Measurements from ENCODE around the gene HAGHL.
"Not testable (repeated sequence)": the region's sequence is repeated elsewhere in the genome, so short reads cannot be mapped to it uniquely, and the experiment has no call there.

Gene HAGHL

DNA sequence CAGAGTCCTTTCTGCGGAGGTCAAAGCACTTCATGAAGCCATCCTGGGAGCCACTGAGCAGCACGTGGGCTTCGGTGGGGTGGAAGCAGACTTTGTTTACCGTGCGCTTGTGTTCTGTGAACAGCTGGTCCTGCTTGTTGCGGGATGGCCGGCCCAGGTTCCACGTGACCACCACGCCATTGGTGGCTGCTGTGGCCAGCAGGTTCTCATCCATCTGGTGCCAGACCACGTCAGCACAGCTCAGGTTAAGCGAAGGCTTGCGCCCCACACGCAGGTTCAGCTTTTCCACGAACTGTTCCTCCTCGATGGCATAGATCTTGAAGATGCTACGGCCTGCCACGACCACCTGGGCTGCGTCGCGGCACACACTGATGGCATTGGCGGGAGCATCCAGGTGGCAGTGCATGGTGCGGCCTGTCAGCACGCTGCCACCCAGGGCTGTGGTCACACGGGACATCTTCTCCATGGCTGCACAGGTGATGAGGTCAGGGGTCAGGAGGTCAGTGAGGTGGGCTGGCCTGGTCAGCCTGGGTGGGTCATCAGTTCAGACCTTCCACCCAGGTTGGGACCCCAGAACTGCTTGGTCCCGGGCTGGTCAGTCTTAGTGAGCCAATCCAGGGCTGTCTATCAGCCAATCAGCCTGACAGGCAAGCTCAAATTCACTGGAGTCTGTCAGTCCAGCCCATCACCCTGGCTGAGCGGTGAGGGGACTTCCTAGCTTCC is 37.6 kb upstream of the HAGHL start:
- no peak for DNase-seq (ENCODE audit: low read depth in 2 of 2)

DNA sequence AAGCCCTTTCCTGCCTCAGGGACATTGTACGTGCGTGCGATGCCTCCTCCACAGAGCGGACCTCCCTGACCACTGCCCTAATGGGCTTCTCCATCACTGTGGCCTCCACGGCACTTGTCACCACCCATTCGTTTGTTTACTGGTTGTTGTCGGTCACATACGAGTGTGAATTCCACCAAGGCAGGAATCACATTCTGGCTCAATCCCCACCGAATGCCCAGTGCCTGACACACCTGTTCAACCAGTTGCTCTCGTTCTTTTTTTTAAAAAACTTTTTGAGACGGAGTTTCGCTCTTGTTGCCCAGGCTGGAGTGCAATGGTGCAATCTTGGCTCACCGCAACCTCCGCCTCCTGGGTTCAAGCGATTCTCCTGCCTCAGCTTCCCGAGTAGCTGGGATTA is 35.7 kb upstream of the HAGHL start:
- not testable (repeated sequence) for DNase-seq (ENCODE audit: low read depth in 2 of 2)

DNA sequence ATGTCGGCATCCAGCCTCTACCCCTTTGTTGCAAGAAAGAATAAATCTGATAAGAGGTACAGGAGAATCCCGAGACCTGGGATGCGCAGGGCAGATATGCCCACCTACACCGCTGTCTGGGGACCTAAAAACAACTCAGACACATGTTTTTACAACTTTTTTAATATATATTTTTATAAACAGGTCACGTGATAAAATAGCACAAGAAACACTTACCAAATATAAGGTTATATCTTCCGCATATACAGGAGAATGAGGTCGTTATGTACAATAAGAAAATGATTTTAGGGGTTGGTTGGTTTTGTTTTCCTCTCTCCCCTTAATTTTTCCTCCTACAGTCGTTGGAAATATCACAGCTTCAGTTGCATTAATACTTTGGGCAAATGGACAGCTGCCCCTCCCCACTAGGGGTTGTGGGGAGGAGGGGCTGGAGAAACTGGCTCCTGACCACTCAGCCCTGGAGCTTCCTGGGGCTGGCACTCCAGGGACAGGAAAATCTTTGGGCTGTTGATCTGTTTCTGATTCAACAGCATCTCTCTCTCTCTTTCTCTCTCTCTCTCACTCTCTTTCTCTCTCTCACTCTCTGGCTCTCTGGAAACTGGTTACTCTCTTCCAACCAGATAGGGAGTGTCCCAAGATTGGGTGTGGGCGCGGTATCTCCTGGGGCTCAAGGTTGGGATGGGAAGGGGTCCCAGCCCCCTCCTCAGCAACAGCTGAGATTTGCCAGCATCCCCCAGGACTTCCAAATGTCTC is 34.4 kb upstream of the HAGHL start:
- DNase-seq (ENCODE audit: low read depth in 2 of 2): no peak

DNA sequence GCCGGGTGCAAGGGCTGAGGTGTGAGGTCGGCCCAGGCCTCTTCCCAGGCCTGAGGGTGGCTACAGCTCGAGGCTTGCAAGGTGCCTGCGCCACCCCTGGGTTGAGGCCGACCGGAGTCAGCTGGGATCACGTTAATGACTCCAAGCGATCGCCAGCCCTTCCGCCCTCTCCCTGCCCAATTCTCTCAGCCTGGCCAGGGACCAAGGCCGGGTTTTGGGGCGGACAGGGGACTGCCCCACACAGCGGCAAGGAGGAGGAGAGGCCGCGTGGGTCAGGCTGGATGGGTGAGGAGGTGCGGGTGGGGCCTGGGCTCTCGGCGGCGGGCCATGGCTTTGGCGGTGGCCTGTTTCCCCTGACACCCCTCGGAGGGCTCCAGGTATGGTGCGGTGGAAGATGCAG is 33.5 kb upstream of the HAGHL start:
- DNase-seq (ENCODE audit: low read depth in 2 of 2): no peak

DNA sequence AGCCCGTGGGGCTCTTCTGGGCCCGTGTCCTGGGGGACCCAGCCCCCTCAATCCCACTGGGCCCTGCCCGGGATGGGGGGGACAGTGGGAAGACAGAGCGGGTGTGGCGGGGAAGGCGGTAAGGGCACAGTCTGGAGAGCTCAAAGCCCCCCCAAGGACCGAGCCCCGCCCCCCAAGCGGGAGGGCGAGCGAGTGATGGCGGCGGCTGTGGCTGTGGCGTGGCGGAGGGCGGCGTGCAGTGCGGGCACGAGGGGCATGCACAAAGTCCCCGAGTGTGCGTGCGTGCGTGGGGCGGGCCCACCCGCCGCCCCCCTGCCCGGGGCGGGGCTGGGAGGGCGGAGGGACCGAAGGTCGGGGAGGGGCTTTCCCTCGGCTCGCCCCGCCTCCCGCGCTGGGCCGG is 33.1 kb upstream of the HAGHL start:
- DNase-seq (ENCODE audit: low read depth in 2 of 2): no peak

DNA sequence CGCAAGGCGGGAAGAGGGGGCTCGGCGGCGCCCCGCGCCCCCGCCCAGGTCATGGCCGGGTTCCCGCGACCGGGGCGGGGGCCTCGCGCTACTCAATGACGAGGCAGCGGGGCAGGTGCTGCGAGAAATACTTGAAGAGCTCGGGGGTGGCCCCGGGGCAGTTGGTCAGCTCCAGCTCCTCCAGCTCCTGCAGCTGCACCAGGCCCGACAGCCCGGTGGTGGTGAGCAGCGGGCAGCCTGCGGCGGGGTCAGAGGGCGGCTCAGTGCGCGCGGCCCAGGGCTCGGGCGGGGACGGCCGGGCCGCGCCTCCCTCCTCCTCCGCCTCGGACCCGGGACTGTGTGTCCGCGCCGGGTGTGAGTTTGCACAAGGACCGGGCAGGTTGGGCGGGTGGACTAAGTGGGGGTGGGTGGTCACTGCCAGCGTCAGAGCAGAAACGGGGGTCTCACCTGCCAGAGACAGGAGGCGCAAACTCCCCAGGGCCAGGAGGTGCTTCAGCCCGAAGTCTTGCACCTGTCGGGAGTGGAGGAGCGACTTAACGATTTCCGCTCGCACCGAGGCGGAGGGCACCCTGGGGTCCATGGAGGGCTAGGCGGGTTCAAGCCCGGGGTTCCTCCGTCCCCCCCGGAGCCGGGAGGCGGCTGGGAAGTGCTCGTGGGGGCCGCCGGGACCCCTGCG is 32.6 kb upstream of the HAGHL start:
- DNase-seq (ENCODE audit: low read depth in 2 of 2): no peak

DNA sequence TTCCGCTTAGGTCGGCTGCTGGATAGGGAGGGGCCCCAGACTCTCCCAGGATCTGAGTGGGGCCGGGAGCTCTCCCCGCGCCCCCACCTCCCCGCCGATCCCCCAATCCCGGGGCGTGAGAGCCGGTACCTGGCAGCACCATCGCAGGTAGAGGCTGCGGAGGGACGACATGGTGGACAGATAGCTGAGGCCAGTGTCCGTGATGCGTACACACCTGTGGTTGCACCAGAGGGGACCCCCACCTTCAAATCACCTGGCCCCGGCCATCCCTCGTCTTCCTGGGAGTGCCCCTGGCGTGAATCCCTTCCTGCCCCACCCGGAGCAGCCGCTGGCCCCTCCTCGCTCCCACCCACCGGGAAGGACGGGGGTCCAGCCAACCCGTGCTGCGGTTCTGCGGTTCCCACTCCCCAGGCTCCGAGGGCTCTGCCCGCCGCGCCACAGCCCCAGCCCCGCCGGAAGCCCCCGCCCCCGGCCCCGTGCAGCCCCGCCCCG is 32.0 kb upstream of the HAGHL start:
- no peak for DNase-seq (ENCODE audit: low read depth in 2 of 2)

DNA sequence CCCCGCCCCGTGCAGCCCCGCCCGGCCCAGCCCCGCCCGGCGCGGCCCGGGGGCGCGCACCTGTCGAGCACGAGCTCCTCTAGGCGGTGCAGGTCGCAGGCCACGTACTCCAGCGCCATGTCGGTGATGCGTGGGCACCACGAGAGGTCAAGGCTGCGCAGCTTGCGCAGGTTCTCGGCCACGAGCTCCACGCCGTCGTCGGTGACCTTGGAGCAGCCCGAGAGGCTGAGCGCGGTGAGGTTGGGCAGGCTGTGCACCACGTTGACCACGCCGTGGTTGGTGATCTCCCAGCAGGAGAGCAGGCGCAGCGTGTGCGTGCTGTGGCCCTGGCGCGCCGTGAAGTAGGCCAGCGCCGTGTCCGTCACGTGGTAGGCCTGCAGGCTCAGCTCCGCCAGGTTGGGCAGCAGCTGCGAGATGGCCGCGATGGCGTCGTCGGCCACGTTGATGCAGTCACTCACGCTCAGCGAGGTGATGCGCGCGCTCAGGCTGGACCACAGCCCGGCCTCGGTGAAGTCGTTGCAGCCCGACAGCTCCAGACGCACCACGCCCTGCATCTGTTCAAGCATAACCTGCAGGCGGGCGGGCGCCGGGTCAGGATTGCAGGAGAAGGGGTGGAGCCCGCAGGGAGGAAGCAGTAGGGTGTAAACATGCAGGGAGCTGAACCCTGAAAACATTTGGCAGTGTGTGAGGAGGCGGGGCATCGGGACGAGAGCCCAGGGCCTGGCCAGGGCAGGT is 31.4 kb upstream of the HAGHL start:
- no peak for DNase-seq (ENCODE audit: low read depth in 2 of 2)

DNA sequence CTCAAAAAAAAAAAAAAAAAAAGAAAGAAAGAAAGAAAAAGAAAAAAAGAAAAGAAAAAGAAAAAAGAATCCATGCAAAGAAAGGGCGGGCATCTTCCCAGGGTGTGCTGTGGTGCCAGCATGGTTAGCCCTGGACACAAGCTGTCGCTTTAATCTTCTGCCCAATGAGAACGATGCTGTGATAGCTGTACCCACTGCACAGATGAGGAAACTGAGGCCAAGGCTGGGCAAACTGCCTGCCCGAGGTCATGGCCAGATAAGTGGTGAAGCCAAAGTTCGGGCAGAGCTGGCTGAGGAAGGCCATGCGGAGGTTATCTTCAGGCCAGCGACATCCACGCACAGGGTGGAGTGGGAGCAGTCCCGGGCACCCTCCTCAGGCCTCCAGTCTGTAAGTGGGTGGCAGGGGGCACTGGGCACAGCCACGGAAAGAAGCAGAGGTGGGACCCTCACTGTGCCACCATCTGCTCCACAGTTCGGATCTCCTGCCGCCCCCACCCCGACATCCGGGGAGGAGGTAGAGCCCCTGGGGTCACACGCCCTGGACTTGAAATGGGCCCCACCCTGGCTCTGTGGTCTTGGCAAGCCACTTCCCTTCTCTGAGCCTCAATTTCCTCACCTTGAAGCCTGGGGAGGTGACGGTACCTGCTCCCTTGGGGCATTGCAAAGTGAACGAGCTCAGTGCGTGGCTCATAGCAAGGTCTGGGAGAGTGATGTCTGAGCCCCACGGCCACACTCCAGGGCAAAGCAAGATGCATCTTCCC is 27.8 kb upstream of the HAGHL start:
- DNase-seq (ENCODE audit: low read depth in 2 of 2): no peak

DNA sequence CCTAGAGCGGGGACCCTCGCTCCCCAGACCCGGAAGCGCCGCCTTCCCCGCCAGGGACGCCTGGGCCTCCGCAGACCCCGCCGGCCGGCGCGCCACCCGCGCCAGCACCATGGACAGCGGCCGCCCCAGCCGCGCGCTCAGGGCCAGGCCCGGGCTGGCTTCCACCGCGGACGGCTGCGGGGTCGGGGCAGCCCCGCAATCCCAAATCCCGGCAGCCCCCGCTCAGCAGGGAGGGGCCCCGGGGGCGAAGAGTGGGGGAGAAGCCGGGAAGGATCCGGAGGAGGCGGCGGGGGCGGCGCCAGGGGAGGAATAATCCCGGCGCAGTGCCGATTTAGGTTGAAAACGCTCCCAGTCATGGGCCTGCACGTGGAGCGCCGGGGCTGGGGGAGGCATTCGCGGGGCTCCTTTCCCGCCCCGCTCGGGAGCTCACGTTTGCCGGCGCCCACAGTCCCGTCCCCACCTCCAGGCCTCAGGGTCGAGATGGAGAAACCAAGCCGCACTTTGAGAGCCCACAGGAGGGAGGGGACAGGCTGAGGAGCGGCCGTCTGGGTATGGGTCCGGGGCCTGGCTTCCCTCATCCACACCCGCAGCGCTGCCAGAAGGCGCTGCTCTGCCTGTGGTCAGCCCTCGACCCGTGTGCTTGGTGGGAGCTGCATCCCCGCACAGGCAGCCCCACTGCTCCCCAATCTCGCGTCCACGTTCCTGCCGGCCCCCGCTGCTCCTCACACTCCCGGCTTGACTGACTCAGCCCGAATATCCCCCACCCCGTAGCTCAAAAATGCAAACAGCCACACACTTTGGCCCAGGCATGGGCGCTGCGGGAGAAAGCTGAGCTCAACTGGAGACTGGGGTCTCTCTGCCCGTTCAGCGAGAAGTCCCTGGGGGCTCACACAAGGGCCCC is 26.0 kb upstream of the HAGHL start:
- no peak for DNase-seq (ENCODE audit: low read depth in 2 of 2)

DNA sequence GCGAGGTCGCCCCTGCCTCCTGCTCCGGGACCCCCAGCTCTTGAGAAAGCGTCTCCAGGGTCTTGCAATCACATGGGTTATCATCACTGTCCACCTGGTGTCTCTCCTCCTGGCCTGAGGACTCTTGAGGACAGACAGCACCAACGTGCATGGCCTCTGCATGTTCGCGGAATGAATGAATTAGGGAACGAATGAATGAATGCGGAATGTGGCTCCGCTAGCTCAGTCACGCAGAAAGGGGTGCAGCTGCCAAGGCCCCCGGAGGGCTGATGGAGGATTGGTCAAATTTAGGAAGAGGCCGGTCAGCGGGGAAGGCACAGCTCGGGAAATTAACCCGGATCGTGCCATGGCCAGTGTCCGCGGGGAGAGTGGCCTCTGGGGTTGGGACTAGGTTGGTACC is 24.6 kb upstream of the HAGHL start:
- DNase-seq (ENCODE audit: low read depth in 2 of 2): no peak

DNA sequence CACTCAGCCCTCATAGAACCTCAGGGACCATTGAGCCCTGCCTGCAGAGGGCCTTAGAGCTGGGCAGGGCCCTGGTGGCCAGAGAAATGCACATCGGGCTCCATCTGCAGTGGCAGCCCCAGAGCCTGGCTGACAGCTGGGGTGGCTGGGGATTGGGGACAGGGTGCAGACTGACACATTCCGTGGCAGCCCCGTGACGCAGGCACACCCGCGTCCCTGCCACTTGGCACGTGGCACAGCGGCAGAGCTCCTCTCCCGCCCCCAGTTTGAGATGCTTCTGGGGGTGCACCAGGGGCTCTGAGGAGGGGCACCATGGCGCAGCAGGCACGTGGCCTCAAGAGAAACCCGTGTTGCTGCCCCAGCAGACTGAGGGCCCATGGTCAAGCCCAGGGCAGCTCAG is 23.5 kb upstream of the HAGHL start:
- DNase-seq (ENCODE audit: low read depth in 2 of 2): no peak

DNA sequence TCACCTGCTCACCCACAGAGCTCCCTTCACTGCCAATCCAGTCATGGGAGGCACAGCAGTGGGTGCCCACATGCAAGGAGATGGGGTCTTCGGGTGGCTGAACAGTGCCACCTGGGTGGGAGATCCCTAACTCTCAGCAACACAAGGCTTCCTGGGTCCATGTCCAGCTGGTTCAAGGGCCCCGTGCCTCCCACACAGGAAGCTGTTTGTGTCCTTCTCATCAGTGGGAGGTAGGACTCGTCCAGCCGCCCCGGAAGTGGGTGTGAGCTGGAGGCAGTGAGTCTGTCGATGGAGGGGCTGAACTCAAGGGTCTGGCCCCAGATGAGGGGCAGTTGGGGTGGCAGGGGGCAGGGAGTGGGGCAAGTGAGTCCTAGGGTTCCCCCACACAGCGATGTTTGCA is 22.9 kb upstream of the HAGHL start:
- DNase-seq (ENCODE audit: low read depth in 2 of 2): no peak

DNA sequence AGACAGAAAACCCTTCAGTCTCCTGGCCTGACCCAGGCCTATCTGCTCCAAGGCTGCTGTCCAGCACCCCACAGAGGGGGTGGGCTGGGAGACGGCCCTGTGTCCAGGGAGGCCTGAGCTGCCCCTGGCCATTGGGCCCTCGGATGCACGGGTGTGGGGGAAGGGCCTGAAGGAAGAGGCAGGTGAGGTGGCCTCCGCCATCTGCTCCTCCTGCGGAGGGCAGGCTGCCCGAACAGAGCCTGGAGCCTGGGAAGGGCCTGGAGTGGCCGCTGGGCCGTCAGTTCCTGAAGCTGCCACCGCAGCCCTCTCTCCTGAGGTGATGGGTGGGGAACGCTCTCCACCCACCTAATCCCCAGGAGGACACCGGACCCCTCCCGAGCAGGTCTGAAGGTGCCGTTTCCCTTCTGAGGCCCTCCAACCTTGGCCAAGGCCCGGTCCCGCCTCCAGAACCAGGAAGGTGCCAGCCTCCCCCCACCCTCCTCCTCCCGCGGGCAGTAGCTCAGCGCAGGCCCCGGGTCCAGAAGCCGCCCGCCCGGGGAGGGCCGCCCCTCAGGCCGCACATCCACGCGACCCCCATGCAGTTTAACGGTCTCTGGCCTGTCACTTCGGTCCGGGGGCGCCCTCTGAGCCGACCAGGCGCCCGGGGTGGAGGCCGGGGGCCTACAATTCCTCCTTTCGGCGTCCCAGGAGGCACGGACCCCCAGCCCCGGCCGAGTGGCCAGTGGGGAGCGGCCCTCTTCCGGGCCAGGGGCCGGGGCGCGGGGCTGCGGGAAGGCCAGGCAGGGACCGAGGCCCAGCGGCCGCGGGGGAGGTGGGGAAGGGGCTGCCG is 22.1 kb upstream of the HAGHL start:
- DNase-seq (ENCODE audit: low read depth in 2 of 2): no peak

DNA sequence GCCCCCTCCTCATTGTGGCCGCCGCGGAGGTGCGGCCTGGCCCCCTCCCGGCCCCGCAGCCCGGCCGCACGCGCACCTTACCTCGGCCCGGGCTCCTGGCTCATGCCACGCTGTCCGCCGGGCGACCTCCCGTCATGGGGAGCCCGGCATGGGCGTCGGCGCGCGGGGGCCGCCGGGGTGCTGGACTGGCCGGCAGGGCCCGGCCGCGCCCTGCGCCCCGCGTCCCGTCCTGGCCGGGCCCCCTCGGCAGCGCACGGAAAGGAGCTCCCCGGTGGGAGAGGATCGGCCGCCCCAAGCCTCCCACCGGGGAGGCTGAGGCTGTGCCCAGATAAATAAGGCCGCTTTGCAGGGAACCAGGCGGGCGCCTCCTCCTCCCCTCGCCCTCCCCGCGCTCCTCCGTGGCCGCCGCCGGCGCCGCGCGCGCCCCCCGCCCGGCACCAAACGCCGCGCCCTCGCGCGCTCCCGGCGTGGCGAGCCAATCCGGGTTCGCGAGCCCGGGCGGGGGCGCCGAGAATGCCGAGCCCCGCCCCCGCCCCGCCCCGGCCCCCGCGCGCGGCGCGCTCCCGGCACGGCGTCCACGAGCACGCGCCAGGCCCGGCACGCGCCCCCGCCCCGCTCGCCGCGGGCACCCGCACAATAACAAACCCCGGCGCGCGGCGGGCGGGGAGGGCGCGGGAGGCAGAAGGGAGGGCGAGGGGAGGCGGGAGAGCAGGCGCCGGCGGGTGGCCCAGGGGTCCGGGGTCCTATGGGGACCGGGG is 21.3 kb upstream of the HAGHL start, which contains the start of gene FBXL16:
TSS of gene FBXL16 (minus strand) at position 371 of the 758 bp plus-strand sequence. CDS start 8,396 bp downstream, outside the sequence.
- no peak for DNase-seq (ENCODE audit: low read depth in 2 of 2)

DNA sequence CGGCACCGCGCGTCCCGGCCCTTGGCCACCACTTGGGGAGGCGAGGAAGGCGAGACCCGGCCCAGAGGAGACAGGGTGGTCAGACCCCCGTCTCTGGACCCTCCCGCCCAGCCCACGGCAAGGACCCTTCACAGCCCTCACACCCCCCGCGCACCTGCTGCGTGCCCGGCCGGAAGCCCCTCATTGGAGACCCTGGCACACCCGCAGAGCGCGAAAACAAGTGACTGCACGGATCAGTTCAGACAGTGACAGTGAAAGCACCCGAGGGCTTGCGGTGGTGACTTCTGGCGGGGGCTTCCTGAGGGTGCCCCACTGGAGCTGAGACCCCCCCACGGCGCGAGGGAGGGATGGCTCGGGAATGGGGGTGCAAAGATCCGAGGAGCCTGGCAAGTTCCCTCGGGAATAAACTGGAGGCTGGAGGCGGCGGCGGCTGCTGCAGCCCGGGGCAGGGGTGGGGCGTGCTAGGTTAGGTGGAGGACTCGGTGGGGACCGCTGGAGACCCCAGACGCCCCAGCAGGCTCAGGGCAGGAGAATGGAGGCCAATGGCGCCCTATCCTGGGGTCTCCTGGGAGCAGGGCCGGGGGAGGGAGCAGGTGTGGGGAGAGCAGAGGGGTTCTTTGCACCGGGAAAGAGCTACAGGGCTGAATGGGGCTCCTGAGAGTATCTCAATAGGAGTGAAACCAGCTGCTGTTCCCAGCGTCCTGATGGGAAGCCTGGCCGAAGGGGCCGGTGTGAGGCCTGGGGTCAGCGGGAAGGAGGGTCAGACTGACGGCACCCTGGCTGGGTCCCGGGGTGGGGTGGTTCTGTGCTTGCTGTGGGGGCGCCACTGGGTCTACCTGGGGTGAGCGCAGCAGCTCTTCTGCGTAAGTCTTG is 20.5 kb upstream of the HAGHL start:
- DNase-seq (ENCODE audit: low read depth in 2 of 2): no peak

DNA sequence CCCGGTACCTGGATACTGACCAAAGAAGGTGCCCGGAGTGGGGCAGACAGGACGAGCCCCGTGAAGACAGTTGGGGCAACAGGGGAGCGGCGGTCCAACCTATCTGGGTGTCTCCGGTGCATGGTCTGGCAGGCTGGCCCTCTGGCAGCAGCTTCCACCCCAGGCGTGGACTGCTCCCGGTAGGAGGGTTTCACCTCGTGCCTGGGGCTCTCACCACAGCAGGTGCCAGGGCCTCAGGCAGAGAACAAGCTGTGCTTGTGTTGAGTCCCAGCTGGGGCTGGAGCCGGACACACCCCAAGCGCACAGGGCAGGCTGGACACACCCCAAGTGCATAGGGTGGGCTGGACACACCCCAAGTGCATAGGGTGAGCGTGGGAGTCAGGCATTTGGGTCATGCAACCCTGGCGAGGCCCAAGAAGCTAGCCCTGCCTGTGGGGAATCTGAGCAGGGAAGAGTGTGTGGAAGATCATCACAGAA is 19.8 kb upstream of the HAGHL start:
- no peak for DNase-seq (ENCODE audit: low read depth in 2 of 2)
